HEK293T (cell line): ENCODE data around the gene LRMDA.

Experiments
- FOXK2 ChIP-seq: fragments of 450-650 bp; IDR thresholded peaks from 2 replicates; pipeline ENCODE4 v1.6.1; 2016; ENCODE audit warnings: mild to moderate bottlenecking
- SP1 ChIP-seq: fragments of 450-650 bp; IDR thresholded peaks from 2 replicates; pipeline ENCODE4 v1.6.1; 2017
- TARDBP ChIP-seq: fragments of 450-650 bp; IDR thresholded peaks from 2 replicates; pipeline ENCODE4 v1.6.1; 2016

GRCh38 chr10:75588031-75588430, 156.6 kb downstream of the LRMDA start:
- no peak for TF ChIP-seq SP1
- no peak for TF ChIP-seq FOXK2
- TF ChIP-seq TARDBP: no peak
